ENCODE data around the gene SH3TC1.

Gene SH3TC1

GRCh38 chr4:8153441-8153840 is 45.6 kb upstream of the SH3TC1 start:
- H3K4me3 ChIP-seq (ENCODE audit: low read length) = no peak overlapping the region
- TF ChIP-seq CTCF (IDR thresholded peaks at IDR 0.05; ENCODE audit: insufficient read depth, low read depth, low read length, missing control alignments) = no peak
- DNase-seq (ENCODE audit: low read depth) = no peak

DNA sequence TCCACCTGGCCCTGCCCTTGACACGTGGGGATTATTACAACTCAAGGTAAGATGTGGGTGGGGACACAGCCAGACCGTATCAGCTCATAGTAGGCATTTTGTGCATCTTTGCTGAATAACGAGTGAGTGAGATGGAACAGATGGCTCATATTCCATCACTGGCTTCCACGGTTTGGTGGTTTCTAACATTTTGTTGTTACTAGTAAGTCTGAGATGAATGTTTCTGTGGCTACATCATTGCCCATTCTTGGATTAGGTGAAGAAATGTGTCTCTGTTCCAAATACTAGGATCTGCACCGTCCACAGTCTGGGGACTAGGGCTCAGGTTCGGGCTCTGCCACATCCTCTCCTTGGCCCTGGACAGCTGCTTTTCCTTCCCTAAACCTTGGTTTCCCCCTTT is 44.0 kb upstream of the SH3TC1 start:
- no peak overlapping the region for H3K4me3 ChIP-seq (ENCODE audit: low read length)
- no peak for DNase-seq (ENCODE audit: low read depth)
- no peak for TF ChIP-seq CTCF (IDR thresholded peaks at IDR 0.05; ENCODE audit: insufficient read depth, low read depth, low read length, missing control alignments)

- no peak for TF ChIP-seq CTCF (IDR thresholded peaks at IDR 0.05; ENCODE audit: insufficient read depth, low read depth, low read length, missing control alignments)
- H3K4me3 ChIP-seq (ENCODE audit: low read length) = no peak overlapping the region
- DNase-seq (ENCODE audit: low read depth) = no peak
Observed at GRCh38 chr4:8155660-8156421, 43.2 kb upstream of the SH3TC1 start.

- TF ChIP-seq CTCF (IDR thresholded peaks at IDR 0.05; ENCODE audit: insufficient read depth, low read depth, low read length, missing control alignments) = no peak
- no peak overlapping the region for H3K4me3 ChIP-seq (ENCODE audit: low read length)
- DNase-seq (ENCODE audit: low read depth) = no peak
Observed at GRCh38 chr4:8156617-8157016, 42.5 kb upstream of the SH3TC1 start.

DNA sequence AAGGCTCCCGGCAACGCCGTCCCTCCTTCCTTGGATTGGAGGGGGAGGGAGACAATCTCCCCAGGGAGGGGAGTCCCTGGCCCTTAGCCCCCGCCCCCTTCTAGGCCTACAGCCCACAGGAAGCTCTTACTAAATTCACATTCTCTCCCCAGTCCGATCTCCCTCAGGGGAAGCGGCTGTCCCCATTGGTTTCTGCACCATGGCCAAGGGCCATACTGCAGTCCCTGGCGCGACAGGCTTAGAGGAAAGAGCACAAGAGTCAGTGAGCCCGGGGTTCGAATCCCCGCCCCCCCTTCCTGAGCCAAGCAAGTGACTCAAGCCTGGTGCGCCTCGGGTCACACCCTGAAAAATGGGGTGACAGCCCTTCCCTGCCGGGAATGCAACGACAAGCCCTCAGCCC is 41.6 kb upstream of the SH3TC1 start:
- no peak overlapping the region for H3K4me3 ChIP-seq (ENCODE audit: low read length)
- DNase-seq (ENCODE audit: low read depth) = no peak
- no peak for TF ChIP-seq CTCF (IDR thresholded peaks at IDR 0.05; ENCODE audit: insufficient read depth, low read depth, low read length, missing control alignments)

DNA sequence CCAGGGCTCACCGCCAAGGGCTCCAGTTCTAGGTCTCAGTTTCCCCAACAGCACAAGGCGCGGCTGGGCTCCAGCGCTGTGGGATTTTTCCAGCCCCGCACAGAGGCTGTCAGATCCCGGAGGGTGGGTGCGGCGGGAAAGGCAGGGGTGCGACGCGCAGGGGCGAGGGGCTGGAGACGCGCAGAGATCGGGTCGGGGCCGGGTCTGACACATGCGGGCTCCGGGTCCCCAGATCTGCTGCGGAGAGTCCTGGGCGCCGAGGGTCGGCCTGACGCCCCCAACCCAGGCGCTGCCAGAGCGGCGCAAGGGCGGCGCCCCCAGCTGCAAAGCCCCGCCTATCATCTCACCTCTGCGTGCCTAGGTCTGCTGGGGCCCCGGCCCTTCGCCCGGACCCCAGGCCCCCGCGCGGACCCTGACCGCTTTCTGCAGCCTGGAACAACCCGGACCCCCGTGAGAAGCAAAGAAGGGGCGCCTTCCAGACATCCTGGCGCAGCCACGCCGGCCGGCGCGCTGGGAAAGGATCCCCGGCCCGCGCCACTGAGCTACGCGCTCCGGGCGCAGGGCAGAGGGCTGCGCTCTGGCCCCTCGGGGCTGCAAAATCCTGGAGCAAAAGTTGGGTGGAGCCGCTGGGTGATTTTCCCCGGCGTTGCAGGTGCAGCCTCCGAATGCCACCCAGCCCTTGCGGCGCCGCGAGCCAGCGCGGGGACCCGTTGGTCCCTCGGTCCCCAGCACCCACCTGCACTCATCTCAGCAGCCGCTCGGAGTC is 41.0 kb upstream of the SH3TC1 start:
- DNase-seq (ENCODE audit: low read depth) = no peak
- TF ChIP-seq CTCF (IDR thresholded peaks at IDR 0.05; ENCODE audit: insufficient read depth, low read depth, low read length, missing control alignments) = no peak

More for the DNA sequence above, 41.0 kb upstream of the SH3TC1 start:
- peak overlapping the region; percentile 46 for H3K4me3 ChIP-seq (ENCODE audit: low read length)

Data from epithelial cell of esophagus (primary cell).